HG03521 (cell line): Measurements from ENCODE around the gene MKNK2.
"Not testable (repeated sequence)": the region's sequence is repeated elsewhere in the genome, so short reads cannot be mapped to it uniquely, and the experiment has no call there.

Experiments
- ATAC-seq: cut with Tn5 transposase; IDR thresholded peaks from one replicate; pipeline ENCODE4 v1.9.1; 2021; ENCODE audit warnings: mild to moderate bottlenecking, moderate library complexity; ENCODE audit not compliant: unreplicated experiment

MKNK2 gene

GRCh38 chr19:2050991-2051772 is at the start of gene MKNK2:
Gene MKNK2, minus strand, starts transcription at chr19:2051244. Its CDS starts 393 bp downstream, at chr19:2050851.
- peak; percentile 59 for ATAC-seq

- no peak for ATAC-seq
Observed at GRCh38 chr19:2100719-2101061, 49.6 kb upstream of the MKNK2 start.

- no peak for ATAC-seq
Observed at GRCh38 chr19:2099937-2100718, 49.1 kb upstream of the MKNK2 start.

GRCh38 chr19:2099054-2099501 is 48.0 kb upstream of the MKNK2 start:
- no peak for ATAC-seq

- ATAC-seq, result no peak
Observed at GRCh38 chr19:2097886-2098327, 46.9 kb upstream of the MKNK2 start.

GRCh38 chr19:2097203-2097885 is 46.3 kb upstream of the MKNK2 start:
- no peak for ATAC-seq

GRCh38 chr19:2096480-2097202 is 45.6 kb upstream of the MKNK2 start, which contains the start of gene IZUMO4:
Gene IZUMO4, plus strand, starts transcription at chr19:2096915. Its CDS starts 31 bp downstream, at chr19:2096946.
- ATAC-seq, result peak; percentile 72

GRCh38 chr19:2096034-2096479 is 45.0 kb upstream of the MKNK2 start, which contains the start of gene MOB3A:
Gene MOB3A, minus strand, starts transcription at chr19:2096326. Its CDS starts 17,766 bp downstream, at chr19:2078560.
- ATAC-seq, result peak; percentile 40

- not testable (repeated sequence) for ATAC-seq
Observed at GRCh38 chr19:2091926-2092525, 41.0 kb upstream of the MKNK2 start.

GRCh38 chr19:2089727-2090053 is 38.6 kb upstream of the MKNK2 start:
- ATAC-seq, result no peak

GRCh38 chr19:2089001-2089711 is 38.1 kb upstream of the MKNK2 start:
- ATAC-seq, result no peak

GRCh38 chr19:2087621-2088100 is 36.6 kb upstream of the MKNK2 start:
- no peak for ATAC-seq

GRCh38 chr19:2086695-2087620 is 35.9 kb upstream of the MKNK2 start:
- not testable (repeated sequence) for ATAC-seq

- ATAC-seq, result peak; percentile 39
Observed at GRCh38 chr19:2084993-2085720, 34.1 kb upstream of the MKNK2 start.

- no peak for ATAC-seq
Observed at GRCh38 chr19:2083174-2083854, 32.3 kb upstream of the MKNK2 start.

- ATAC-seq, result no peak
Observed at GRCh38 chr19:2081873-2082810, 31.1 kb upstream of the MKNK2 start.
